IMR-90 (cell line): ENCODE measurements around the gene PARD3. TPM values are rescaled to one million over a fixed set of nuclear protein-coding genes. Genes with fewer than 3 reads are reported as not detected.

Experiments used
- ATAC-seq: fragments of 200-7000 bp; cut with Tn5 transposase; 2 replicates; pipeline ENCODE4 v1.9.1; 2020; ENCODE audit warnings: low read depth, mild to moderate bottlenecking, moderate library complexity
- BruUV-seq: library from RNA; stranded (reverse); fragments of 400-500 nt; replicated peaks from 2 replicates; lab custom pipeline; 2021; lab: Mats Ljungman, UMichigan
- CTCF ChIA-PET: fragments of 300-600 bp; formaldehyde crosslinking; extraction: SDS; loops from one replicate; lab custom pipeline; 2021; ENCODE audit warnings: antibody characterized with exemption; lab: Yijun Ruan, JAX
- POLR2A ChIA-PET: fragments of 300-600 bp; sonication (Branson Sonifier 250); formaldehyde crosslinking; loops from one replicate; lab custom pipeline; 2022; ENCODE audit warnings: antibody characterized with exemption; ENCODE audit not compliant: unreplicated experiment; lab: Charles Lee
- DNase-seq: peaks from one replicate; pipeline ENCODE4 v3.0.0; 2013
- H2AFZ ChIP-seq: replicated peaks from 2 replicates; pipeline ENCODE3; 2013; ENCODE audit warnings: low read length, mild to moderate bottlenecking; ENCODE audit not compliant: poor library complexity
- H2AK5ac ChIP-seq: 2 replicates; pipeline ENCODE4 v1.6.1; 2013; ENCODE audit warnings: low read depth, low read length, inconsistent platforms
- H2AK9ac ChIP-seq: replicated peaks from 2 replicates; pipeline ENCODE3; 2013; ENCODE audit warnings: mild to moderate bottlenecking, low read depth, low read length, moderate library complexity; ENCODE audit not compliant: poor library complexity
- H2BK120ac ChIP-seq: 2 replicates; pipeline ENCODE4 v1.6.1; 2013; ENCODE audit warnings: low read depth, low read length, inconsistent platforms
- H2BK15ac ChIP-seq: 3 replicates; pipeline ENCODE4 v1.6.1; 2013; ENCODE audit warnings: low read depth, low read length, inconsistent platforms
- H2BK20ac ChIP-seq: 2 replicates; pipeline ENCODE4 v1.6.1; 2013; ENCODE audit warnings: low read depth, mild to moderate bottlenecking, inconsistent platforms, low read length, moderate library complexity
- H2BK5ac ChIP-seq: 2 replicates; pipeline ENCODE4 v1.6.1; 2013; ENCODE audit warnings: mild to moderate bottlenecking, low read depth, low read length, inconsistent platforms; ENCODE audit not compliant: poor library complexity, severe bottlenecking
- H3K14ac ChIP-seq: replicated peaks from 2 replicates; pipeline ENCODE4 v1.6.1; 2013; ENCODE audit warnings: low read depth, low read length, inconsistent platforms
- H3K18ac ChIP-seq: 2 replicates; pipeline ENCODE4 v1.6.1; 2013; ENCODE audit warnings: low read depth, low read length, control low read depth
- H3K23ac ChIP-seq: 2 replicates; pipeline ENCODE4 v1.6.1; 2013; ENCODE audit warnings: low read depth, low read length, inconsistent platforms
- H3K27ac ChIP-seq: 2 replicates; pipeline ENCODE4 v1.5.1; 2013; ENCODE audit warnings: mild to moderate bottlenecking, control low read depth, low read length; ENCODE audit not compliant: insufficient read depth
- H3K27me3 ChIP-seq: 2 replicates; pipeline ENCODE4 v1.6.1; 2013; ENCODE audit warnings: low read length; ENCODE audit not compliant: control insufficient read depth, insufficient read depth
- H3K36me3 ChIP-seq: 2 replicates; pipeline ENCODE4 v1.6.1; 2013; ENCODE audit warnings: low read length, mixed read lengths; ENCODE audit not compliant: control insufficient read depth, insufficient read depth
- H3K4ac ChIP-seq: 2 replicates; pipeline ENCODE4 v1.6.1; 2013; ENCODE audit warnings: low read depth, low read length, inconsistent platforms
- H3K4me1 ChIP-seq: 2 replicates; pipeline ENCODE4 v1.6.1; 2013; ENCODE audit warnings: low read length, mixed read lengths; ENCODE audit not compliant: control insufficient read depth, insufficient read depth
- H3K4me2 ChIP-seq: 2 replicates; pipeline ENCODE4 v1.6.1; 2013; ENCODE audit warnings: low read depth, mild to moderate bottlenecking, control low read depth, low read length, moderate library complexity
- H3K4me3 ChIP-seq: 2 replicates; pipeline ENCODE4 v1.5.1; 2013; ENCODE audit warnings: low read depth, mild to moderate bottlenecking, control low read depth, low read length, moderate library complexity; ENCODE audit not compliant: insufficient read depth
- H3K56ac ChIP-seq: 2 replicates; pipeline ENCODE4 v1.6.1; 2013; ENCODE audit warnings: low read length, inconsistent platforms; ENCODE audit not compliant: insufficient read depth; ENCODE audit errors: extremely low read depth
- H3K79me1 ChIP-seq, 2 experiments: 2 replicates each; pipeline ENCODE4 v1.6.1; 2013; ENCODE audit warnings: low read length in 2 of 2, inconsistent platforms in 1 of 2, low read depth in 1 of 2
- H3K9ac ChIP-seq: 2 replicates; pipeline ENCODE4 v1.6.1; 2013; ENCODE audit warnings: low read depth, low read length, control low read depth
- H3K9me1 ChIP-seq: 2 replicates; pipeline ENCODE4 v1.6.1; 2013; ENCODE audit warnings: low read length, inconsistent platforms; ENCODE audit not compliant: insufficient read depth
- H3K9me3 ChIP-seq: 2 replicates; pipeline ENCODE4 v1.6.1; 2013; ENCODE audit warnings: low read length; ENCODE audit not compliant: control insufficient read depth, insufficient read depth
- H4K20me1 ChIP-seq: 2 replicates; pipeline ENCODE4 v1.6.1; 2013; ENCODE audit warnings: low read length, inconsistent platforms; ENCODE audit not compliant: insufficient read depth
- H4K5ac ChIP-seq: 2 replicates; pipeline ENCODE4 v1.6.1; 2013; ENCODE audit warnings: mild to moderate bottlenecking, low read depth, low read length, control low read depth
- H4K8ac ChIP-seq, 2 experiments: 2 replicates each; pipeline ENCODE4 v1.6.1; 2013; ENCODE audit warnings: low read depth in 2 of 2, low read length in 2 of 2, control low read depth in 1 of 2, inconsistent platforms in 1 of 2
- H4K91ac ChIP-seq: 2 replicates; pipeline ENCODE4 v1.6.1; 2013; ENCODE audit warnings: low read depth, low read length, inconsistent platforms; ENCODE audit not compliant: insufficient read depth
- BHLHE40 ChIP-seq: fragments of 150-350 bp; IDR thresholded peaks from 2 replicates; pipeline ENCODE4 v1.6.1; 2016; ENCODE audit warnings: mild to moderate bottlenecking, low read depth, low read length
- CEBPB ChIP-seq: IDR thresholded peaks from 2 replicates; pipeline ENCODE4 v1.6.1; 2012; ENCODE audit warnings: low read depth, low read length, improper control_type of control experiment
- FOS ChIP-seq: fragments of 150-350 bp; IDR thresholded peaks from 2 replicates; pipeline ENCODE4 v1.6.1; 2016; ENCODE audit warnings: low read depth, low read length
- MAFK ChIP-seq: IDR thresholded peaks from 2 replicates; pipeline ENCODE4 v1.6.1; 2012; ENCODE audit warnings: low read depth, low read length, improper control_type of control experiment
- MAZ ChIP-seq: IDR thresholded peaks from 2 replicates; pipeline ENCODE4 v1.6.1; 2012; ENCODE audit warnings: low read depth, mild to moderate bottlenecking, low read length, improper control_type of control experiment, moderate library complexity, borderline replicate concordance
- MXI1 ChIP-seq: IDR thresholded peaks from 2 replicates; pipeline ENCODE4 v1.6.1; 2012; ENCODE audit warnings: low read depth, mild to moderate bottlenecking, low read length, moderate library complexity, borderline replicate concordance
- RAD21 ChIP-seq: IDR thresholded peaks from 2 replicates; pipeline ENCODE4 v1.6.1; 2012; ENCODE audit warnings: low read length, improper control_type of control experiment
- RCOR1 ChIP-seq: IDR thresholded peaks from 2 replicates; pipeline ENCODE4 v1.6.1; 2012; ENCODE audit warnings: mild to moderate bottlenecking, low read length, improper control_type of control experiment; ENCODE audit not compliant: insufficient replicate concordance
- RFX5 ChIP-seq: IDR thresholded peaks from 2 replicates; pipeline ENCODE4 v1.8.0; 2012; ENCODE audit warnings: low read depth, mild to moderate bottlenecking, low read length, moderate library complexity
- WGBS, 2 experiments: methylation state at CpG; one replicate each; pipeline versions ENCODE4 v1.1.5 to v1.1.7; 2013; ENCODE audit warnings: missing lambda C conversion rate in 2 of 2; ENCODE audit not compliant: insufficient read length in 1 of 2; ENCODE audit errors: extremely low coverage in 2 of 2; 5-methylcytosine and 5-hydroxymethylcytosine counted together
- dilution Hi-C: fragments of 300-500 bp; cut with HindIII; formaldehyde crosslinking; loops from one replicate; pipeline ENCODE4 v1.14.3; 2018; ENCODE audit warnings: low sequenced_read_pairs; ENCODE audit not compliant: unreplicated experiment
- in situ Hi-C: fragments of 300-500 bp; cut with MboI; formaldehyde crosslinking; loops from 3 replicates; pipeline ENCODE4 v1.14.3; 2019; ENCODE audit warnings: low sequenced_read_pairs, inconsistent platforms, mixed read lengths
- intact Hi-C: fragments of 100-400 bp; cut with micrococcal nuclease; formaldehyde crosslinking; loops from 2 replicates; pipeline ENCODE4 v1.10.0; 2022
- polyA plus RNA-seq, 3 experiments: library from polyadenylated mRNA; depleted of rRNA; stranded (reverse); fragments of >200 nt; gene quantifications; 2 replicates each; pipeline ENCODE4 v1.2.3, GENCODE V29; 2012; ENCODE audit warnings: low replicate concordance in 1 of 3
- total RNA-seq: library from RNA; depleted of rRNA; stranded (reverse); fragments of >200 nt; gene quantifications from 2 replicates; pipeline ENCODE4 v1.2.3, GENCODE V29; 2012

The PARD3 gene
- total and polyA plus RNA-seq, 2 of the 4 experiments (the other 2 are of a cell fraction): 14.6 to 37.5 TPM

- TF ChIP-seq RCOR1 (no peak), CEBPB (no peak)
These were observed 52.9 kb downstream of the PARD3 start (continued) for GRCh38 chr10:34762156-34762555.

GRCh38 chr10:34761453-34761852, 53.6 kb downstream of the PARD3 start:
- Histone ChIP-seq H4K5ac (no peak overlapping the region), H2AK5ac (no peak overlapping the region), H2BK20ac (no peak overlapping the region), H3K27ac (no peak overlapping the region), H2BK120ac (no peak overlapping the region), H3K4me1 (peaks cover 5% of the 10 kb centered on the region), H3K18ac (no peak overlapping the region), H3K36me3 (no peaks in the 10 kb centered on the region), H2BK5ac (no peak overlapping the region), H3K56ac (no peak overlapping the region), H3K9me3 (no peaks in the 10 kb centered on the region), H2AK9ac (no peak overlapping the region), H3K9me1 (0 out of 2 replicates have a peak, but pooled peaks cover 3% of the 10 kb centered on the region), H3K4ac (no peak overlapping the region), H4K20me1 (peaks cover 6% of the 10 kb centered on the region; the same call in 1 of the 2 replicates), H3K27me3 (no peaks in the 10 kb centered on the region), H3K79me1 (peaks cover 17 to 69% of the 10 kb centered on the region in 2 experiments), H4K8ac (no peak overlapping the region), H3K14ac (no peak overlapping the region), H3K4me3 (no peak overlapping the region), H4K91ac (no peak overlapping the region), H2AFZ (no peak overlapping the region), H3K23ac (no peak overlapping the region), H3K4me2 (no peak overlapping the region), H2BK15ac (no peak overlapping the region), H3K9ac (no peak overlapping the region)
- in situ Hi-C loops (no loop called here), intact Hi-C loops (no loop called here), dilution Hi-C loops (no loop called here)
- no peak for TF ChIP-seq CEBPB
- TF ChIP-seq RCOR1: no peak
- TF ChIP-seq MAFK: no peak
- no peak for TF ChIP-seq MXI1
- no peak for TF ChIP-seq FOS
- TF ChIP-seq RFX5: no peak
- no peak for TF ChIP-seq MAZ
- TF ChIP-seq RAD21: no peak
- no peak for TF ChIP-seq BHLHE40
- ChIA-PET CTCF (interaction anchor here (0.6 kb wide), 1 partner anchor 9 kb away, joined by 5 read pairs; no protein-coding TSS in a partner anchor), POLR2A (no interaction called here)
- no CpG with 5 or more reads among the region's 1 CpG for WGBS, 2 experiments
- no TSS peak for BruUV-seq
- no peak for DNase-seq
- ATAC-seq: no peak
